Right lobe of liver (tissue), 4 donors: Measurements from ENCODE around the gene TMEM239.

Experiments
- CTCF ChIP-seq, 4 donors: fragments of 200-600 bp in 3 of 4; fragments of 450-650 bp in 1 of 4; IDR thresholded peaks; one replicate each; pipeline versions ENCODE4 v1.5.1 to v1.8.0; 2016 to 2022; ENCODE audit warnings: antibody characterized with exemption in 4 of 4, mild to moderate bottlenecking in 2 of 4
- POLR2A ChIP-seq: fragments of 450-650 bp; IDR thresholded peaks from one replicate; pipeline ENCODE4 v1.6.1; 2017; ENCODE audit warnings: antibody characterized with exemption, mild to moderate bottlenecking
- donor health status: DM: no; HTN: no; CAD: no.
- donor health status: DM: no; HTN: no; CAD: no.
- donor health status: DM: no; HTN: yes; CAD: no.

GRCh38 chr20:2867081-2867864, 51.1 kb downstream of the TMEM239 start:
- TF ChIP-seq CTCF (IDR thresholded peaks at IDR 0.05) = no peak
- no peak for TF ChIP-seq POLR2A
